Dermis blood vessel endothelial cell (primary cell): ENCODE results near the gene SUGCT. TPM values are rescaled to one million over a fixed set of nuclear protein-coding genes. Genes with fewer than 3 reads are reported as not detected.
"Not testable (repeated sequence)": the region's sequence is repeated elsewhere in the genome, so short reads cannot be mapped to it uniquely, and the experiment has no call there.

ENCODE experiments used
- DNase-seq: peaks from one replicate; pipeline ENCODE4 v3.0.0; 2010
- total RNA-seq: library from RNA; depleted of rRNA; stranded (reverse); fragments of >200 nt; gene quantifications from 2 replicates; pipeline ENCODE4 v1.2.3, GENCODE V29; 2014

The SUGCT gene
- total RNA-seq, 1 donor from 2014 or later, result 1.0 TPM

GRCh38 chr7:40584667-40585433, 450.0 kb downstream of the SUGCT start:
- no peak for DNase-seq

GRCh38 chr7:40586197-40586596, 451.4 kb downstream of the SUGCT start:
- no peak for DNase-seq

DNA sequence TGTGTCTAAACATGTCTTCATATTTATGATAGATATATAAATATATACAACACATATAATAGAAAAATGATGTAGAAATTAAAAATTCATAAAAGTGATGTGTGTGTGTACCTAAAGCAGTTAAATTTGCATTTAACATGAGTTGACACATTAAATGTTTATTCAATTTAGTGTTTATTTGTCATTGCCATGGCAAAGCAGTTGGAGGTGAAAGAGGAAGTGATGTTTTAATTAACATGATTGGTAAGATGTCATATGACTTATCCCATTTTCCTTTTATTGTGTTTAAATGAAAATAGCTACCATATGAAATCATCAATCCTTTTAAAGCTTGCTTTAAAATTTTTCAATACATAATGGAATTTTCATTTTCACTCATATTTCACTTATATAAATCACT, 452.6 kb downstream of the SUGCT start:
- DNase-seq, result no peak

GRCh38 chr7:40595129-40595528, 460.3 kb downstream of the SUGCT start:
- DNase-seq, result no peak

DNA sequence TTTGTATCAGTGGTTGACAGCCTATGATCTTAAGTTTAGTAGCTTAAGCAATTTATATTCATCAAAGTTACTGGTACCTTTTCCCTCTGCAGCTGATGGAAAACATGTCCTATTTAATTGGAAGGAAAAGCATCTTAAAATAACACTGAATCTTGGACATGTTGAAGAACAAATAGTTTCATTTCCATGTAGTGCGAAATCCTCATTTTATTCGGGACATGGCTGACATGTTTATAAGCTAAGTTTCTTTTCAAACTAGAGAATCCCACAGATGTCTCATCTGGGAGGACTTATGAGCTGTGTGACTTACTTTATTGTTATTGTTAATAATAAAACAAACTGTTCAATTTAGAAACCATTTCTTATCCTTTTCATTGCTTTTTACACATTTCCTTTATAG, 461.0 kb downstream of the SUGCT start:
- no peak for DNase-seq

DNA sequence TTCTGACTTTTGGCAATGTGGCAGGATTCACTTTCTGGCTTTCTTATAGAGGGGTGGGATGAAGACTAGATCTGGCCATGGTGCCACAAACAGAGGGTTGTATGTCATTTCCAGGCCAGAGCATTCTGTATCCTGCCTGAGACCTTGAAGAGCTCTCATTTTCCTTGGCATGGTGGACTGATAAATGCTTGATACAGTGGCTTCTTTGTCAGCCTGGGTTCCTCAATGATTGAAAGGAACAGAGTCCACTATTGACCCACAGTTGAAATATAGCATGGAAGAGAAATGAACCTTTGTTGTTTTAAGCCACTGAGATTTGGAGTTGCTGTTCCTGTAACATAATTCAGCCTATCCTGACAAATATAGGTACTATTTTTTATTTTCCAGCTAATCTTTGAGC, 462.7 kb downstream of the SUGCT start:
- DNase-seq, result no peak

DNA sequence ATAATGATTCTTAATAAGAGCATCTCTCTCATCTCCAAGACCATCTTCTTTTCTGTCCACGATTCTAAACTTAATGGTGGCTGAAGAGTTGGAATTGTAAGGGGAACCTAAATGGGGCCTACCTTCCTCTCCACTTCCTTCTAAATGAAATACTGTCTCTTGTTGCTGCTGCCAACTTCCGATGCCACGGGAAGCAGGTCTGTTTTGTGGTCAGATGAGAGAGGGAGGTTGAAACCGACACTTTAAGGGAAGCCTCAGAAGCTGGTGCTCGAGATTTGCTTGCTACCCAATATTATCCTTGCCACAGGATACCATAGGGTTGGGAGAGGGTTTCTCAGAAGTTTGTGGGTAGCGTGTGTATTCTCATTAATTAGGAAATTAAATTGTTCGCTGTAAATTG, 464.1 kb downstream of the SUGCT start:
- no peak for DNase-seq

- DNase-seq, result no peak
Measured at GRCh38 chr7:40599836-40600235, 465.0 kb downstream of the SUGCT start.

GRCh38 chr7:40602351-40602750, 467.5 kb downstream of the SUGCT start:
- DNase-seq, result not testable (repeated sequence)

DNA sequence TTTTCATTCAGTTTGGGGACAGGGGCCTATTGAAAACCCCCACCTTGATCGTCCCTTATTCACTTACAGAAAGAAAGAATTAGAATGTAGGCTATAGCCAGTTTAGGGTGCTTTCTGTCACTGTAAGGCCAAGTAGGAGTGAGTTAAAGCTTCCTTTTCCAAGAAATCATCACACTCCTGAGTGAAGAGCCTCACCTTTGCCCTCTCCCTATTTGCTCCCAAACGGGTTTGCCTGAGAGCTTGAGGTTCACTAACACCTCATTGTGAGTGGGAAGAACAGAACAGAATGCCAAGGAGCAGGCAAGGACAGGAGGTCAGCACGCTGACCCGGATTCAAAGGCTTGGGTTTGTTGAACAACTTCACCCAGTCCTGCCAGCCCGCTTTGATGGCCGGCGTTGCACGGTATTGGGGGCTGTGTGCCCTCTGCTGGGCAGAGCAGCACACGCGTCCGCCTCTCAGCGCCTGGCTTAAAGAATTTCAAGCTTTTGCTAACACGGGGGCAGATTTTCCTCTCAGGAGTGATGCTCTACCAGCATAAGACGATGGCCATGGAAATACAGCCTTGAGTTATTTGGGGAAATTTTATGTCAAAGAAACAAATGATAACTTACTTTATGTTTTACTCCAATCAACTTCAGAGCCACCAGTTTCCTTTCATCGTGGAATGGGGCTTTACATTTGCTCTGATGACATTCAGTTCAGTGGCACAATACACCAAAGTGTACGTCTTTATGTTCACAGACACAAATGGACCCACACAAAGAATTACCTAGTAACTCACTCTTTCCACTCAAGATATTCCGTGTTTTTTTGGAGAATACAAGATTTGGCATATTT, 470.0 kb downstream of the SUGCT start:
- DNase-seq, result peak; percentile 72

- no peak for DNase-seq
Measured at GRCh38 chr7:40608321-40609075, 473.7 kb downstream of the SUGCT start.

DNA sequence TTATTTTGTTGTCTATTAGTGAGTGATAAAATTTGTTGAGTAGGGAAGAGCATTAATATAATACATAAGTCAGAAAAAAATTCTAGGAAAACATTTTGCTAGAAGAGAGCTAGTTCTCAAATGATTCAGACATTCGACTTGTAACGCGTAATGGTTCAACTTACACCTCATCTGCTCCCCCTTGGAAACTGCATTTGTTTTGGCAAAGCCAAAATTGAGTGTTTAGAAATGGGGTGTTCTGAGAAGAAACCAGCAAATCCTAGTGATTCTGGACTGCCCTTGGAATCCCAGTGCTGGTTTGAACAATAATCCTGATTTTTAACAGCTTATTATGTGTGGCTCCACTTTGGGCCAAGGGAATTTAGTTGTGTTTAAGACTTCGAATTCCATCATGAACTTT, 475.7 kb downstream of the SUGCT start:
- no peak for DNase-seq

DNA sequence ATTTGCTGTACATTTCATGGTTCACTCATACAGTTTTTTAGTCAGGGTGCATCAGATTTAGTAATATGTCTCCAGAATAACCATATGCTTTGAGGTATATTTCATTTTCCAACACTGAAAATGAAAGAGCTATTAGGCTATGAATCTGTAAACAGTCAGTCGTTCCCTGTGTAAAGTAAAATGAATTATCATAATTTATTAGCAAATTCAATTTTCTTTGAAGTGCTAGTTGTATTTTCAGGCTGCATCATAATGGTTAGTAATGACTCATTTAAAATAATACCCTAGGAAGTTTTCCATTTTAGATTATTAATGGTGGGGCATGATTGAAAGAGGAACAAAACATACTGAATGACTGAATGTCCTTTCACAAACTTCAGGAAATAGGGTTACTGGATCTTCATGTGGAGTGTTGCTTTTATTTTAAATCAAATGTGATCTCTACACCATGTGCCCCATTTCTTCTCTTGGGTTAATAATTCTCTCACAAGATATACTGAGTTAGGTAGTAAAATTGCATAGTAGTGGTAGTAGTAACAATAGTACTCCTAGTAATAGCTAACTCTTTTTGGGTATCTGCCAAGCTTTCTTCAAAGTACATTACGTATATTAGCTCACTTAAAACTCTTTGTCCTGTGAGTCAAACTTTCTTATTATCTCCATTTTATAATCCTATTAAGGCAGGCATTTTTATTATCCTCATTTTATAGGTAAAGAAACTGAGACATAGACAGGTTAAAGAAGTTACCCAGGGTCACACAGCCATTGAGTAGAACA, 476.5 kb downstream of the SUGCT start:
- no peak for DNase-seq

DNA sequence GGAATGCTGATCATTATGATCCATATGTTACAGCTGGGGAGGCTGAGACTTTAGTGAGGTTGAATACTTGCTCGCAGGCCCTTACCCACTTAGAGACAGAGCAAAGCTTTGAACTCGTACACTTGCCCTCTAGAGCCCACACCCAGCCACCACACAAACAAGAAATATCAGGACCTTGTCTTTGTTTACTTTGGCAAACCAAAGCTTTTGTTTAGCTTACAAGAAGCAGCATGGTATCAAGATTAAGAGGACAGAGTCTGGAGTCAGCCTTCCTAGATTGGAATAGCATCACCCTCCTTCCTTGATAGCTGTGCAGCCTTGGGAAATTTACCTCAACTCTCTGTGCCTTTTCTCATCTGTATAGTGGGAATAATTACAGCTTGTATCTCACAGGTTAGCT, 477.5 kb downstream of the SUGCT start:
- no peak for DNase-seq

- no peak for DNase-seq
Measured at GRCh38 chr7:40619647-40620046, 484.8 kb downstream of the SUGCT start.

DNA sequence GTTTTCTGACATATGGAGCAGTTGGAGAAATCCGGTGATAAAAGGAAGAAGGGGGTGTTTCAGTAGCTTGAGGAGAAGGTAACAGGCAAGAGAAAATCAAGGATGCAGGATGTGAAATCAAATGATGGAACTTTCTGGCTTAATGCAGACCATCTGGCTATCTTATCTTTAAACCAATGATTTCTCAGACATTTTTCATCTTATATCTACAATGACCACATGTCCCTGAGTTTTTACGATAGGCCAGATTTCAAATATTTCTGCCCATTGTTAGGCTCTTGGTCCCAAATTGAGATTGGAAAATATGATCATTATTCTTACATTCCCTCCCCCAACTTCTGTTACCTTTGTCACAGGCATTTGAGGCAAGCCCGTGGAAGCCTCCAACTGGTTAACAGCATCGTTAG, 486.8 kb downstream of the SUGCT start:
- no peak for DNase-seq

GRCh38 chr7:40622941-40623501, 488.2 kb downstream of the SUGCT start:
- no peak for DNase-seq

DNA sequence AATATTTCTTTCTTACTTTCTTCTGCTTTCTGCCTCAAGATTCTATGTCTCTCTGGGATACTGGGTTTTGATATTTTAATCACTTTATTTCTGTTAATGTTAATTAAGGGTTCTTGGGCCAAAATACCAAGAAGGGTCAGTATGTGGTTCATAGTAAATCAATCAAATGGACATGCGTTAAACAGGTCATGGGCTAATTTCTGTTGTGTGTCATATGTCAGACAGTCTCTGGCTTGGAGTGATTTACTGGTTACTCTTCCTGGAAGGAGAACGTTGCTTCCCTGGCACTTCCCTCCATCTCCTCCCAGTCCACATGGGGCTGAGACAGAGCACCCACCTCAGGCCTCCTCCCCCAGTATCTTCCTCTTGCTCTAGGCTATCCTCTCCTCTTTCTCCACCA, 489.1 kb downstream of the SUGCT start:
- DNase-seq, result no peak

- DNase-seq, result not testable (repeated sequence)
Measured at GRCh38 chr7:40627361-40627760, 492.6 kb downstream of the SUGCT start.

- no peak for DNase-seq
Measured at GRCh38 chr7:40629891-40630290, 495.1 kb downstream of the SUGCT start.

- no peak for DNase-seq
Measured at GRCh38 chr7:40634118-40634517, 499.3 kb downstream of the SUGCT start.
